Lower leg skin (tissue), 4 donors: ENCODE measurements around the gene LAMA4. TPM values are rescaled to one million over a fixed set of nuclear protein-coding genes. Genes with fewer than 3 reads are reported as not detected.
A peak's percentile ranks its signal among the peaks of the same experiment; 100 is the strongest.

Experiments used
- DNase-seq, 2 donors: peaks; one replicate each; pipeline ENCODE4 v3.0.0-alpha.2; 2019; ENCODE audit warnings: low spot score in 2 of 2
- H3K4me3 ChIP-seq: fragments of 200-600 bp; sonication (generic); 2 replicates; pipeline ENCODE4 v1.5.1; 2017; ENCODE audit warnings: mild to moderate bottlenecking, low read depth; ENCODE audit not compliant: poor library complexity, severe bottlenecking
- CTCF ChIP-seq, 3 donors: fragments of 450-650 bp; IDR thresholded peaks; one replicate each; pipeline ENCODE4 v1.5.1; 2016; ENCODE audit warnings: antibody characterized with exemption in 3 of 3, mild to moderate bottlenecking in 3 of 3, moderate library complexity in 2 of 3
- POLR2A ChIP-seq, 2 donors: fragments of 450-650 bp; IDR thresholded peaks; one replicate each; pipeline ENCODE4 v1.6.1; 2016 to 2017; ENCODE audit warnings: antibody characterized with exemption in 2 of 2, mild to moderate bottlenecking in 1 of 2, moderate library complexity in 1 of 2
- WGBS, 2 donors: methylation state at CpG; one replicate each; pipeline ENCODE4 v1.1.5; 2018; 5-methylcytosine and 5-hydroxymethylcytosine counted together
- intact Hi-C: fragments of 100-400 bp; cut with DNase I; formaldehyde crosslinking; loops from one replicate; pipeline ENCODE4 v1.15.0; 2023; ENCODE audit warnings: low total_unique reads
- total RNA-seq, 4 donors: library from RNA; depleted of rRNA; stranded (reverse); fragments of >200 nt; gene quantifications; one replicate each; pipeline ENCODE4 v1.1.0, GENCODE V29; 2016

Gene LAMA4
- 10 to 100 TPM; 11.0 to 18.7 (median 17.4) TPM for total RNA-seq

- TF ChIP-seq CTCF (IDR thresholded peaks at IDR 0.05) (no peak), POLR2A (IDR thresholded peaks at IDR 0.05) (no peak)
- 1 to 2% methylated on average over 48 to 49 of the region's 52 CpGs for WGBS, 2 donors
- intact Hi-C loops = no loop called here
- DNase-seq = peak in 1 of 2 donors; percentile 89
- peak within 1 kb of the TSS; percentile 57 for H3K4me3 ChIP-seq
Measured at GRCh38 chr6:112253841-112254816, at the start of gene LAMA4. TSS of gene LAMA4 (minus strand) at chr6:112254567. CDS start at chr6:112254150, 417 bp downstream.

GRCh38 chr6:112302142-112302705, 47.9 kb upstream of the LAMA4 start:
- no peak overlapping the region for H3K4me3 ChIP-seq
- no peak for DNase-seq
- WGBS, 2 donors = 55 to 70% methylated on average over 3 of the region's 3 CpGs
- TF ChIP-seq CTCF (IDR thresholded peaks at IDR 0.05) (no peak), POLR2A (IDR thresholded peaks at IDR 0.05) (no peak)
- intact Hi-C loops = no loop called here

GRCh38 chr6:112300896-112301295, 46.5 kb upstream of the LAMA4 start:
- DNase-seq = no peak

GRCh38 chr6:112298816-112299281, 44.5 kb upstream of the LAMA4 start:
- no peak overlapping the region for H3K4me3 ChIP-seq
- intact Hi-C loops = no loop called here
- no peak for TF ChIP-seq POLR2A (IDR thresholded peaks at IDR 0.05)
- TF ChIP-seq CTCF (IDR thresholded peaks at IDR 0.05) = no peak
- no peak for DNase-seq
- 76 to 78% methylated on average over 1 of the region's 1 CpG for WGBS, 2 donors

More at GRCh38 chr6:112300896-112301295, 46.5 kb upstream of the LAMA4 start:
- TF ChIP-seq POLR2A (IDR thresholded peaks at IDR 0.05) (no peak), CTCF (IDR thresholded peaks at IDR 0.05) (no peak)
- intact Hi-C loops = no loop called here
- H3K4me3 ChIP-seq = no peak overlapping the region

GRCh38 chr6:112298021-112298745, 43.8 kb upstream of the LAMA4 start:
- H3K4me3 ChIP-seq = no peak overlapping the region
- intact Hi-C loops = no loop called here
- no peak for TF ChIP-seq CTCF (IDR thresholded peaks at IDR 0.05)
- no peak for TF ChIP-seq POLR2A (IDR thresholded peaks at IDR 0.05)
- no peak for DNase-seq
- WGBS, 2 donors = 63 to 76% methylated on average over 7 of the region's 7 CpGs
